ENCODE results near the gene CDRT4.
"Not testable (repeated sequence)": the region's sequence is repeated elsewhere in the genome, so short reads cannot be mapped to it uniquely, and the experiment has no call there.

The CDRT4 gene

GRCh38 chr17:15467592-15467991 lies at the start of gene CDRT4:
CDRT4 (minus strand) TSS chr17:15467621; CDS start chr17:15440238, 27,383 bp downstream.
- no peak for DNase-seq

GRCh38 chr17:15516150-15516549 lies 48.7 kb upstream of the CDRT4 start:
- no peak for DNase-seq

- DNase-seq = no peak
Observed at GRCh38 chr17:15514469-15514868, 47.0 kb upstream of the CDRT4 start.

- no peak for DNase-seq
Observed at GRCh38 chr17:15513856-15514459, 46.5 kb upstream of the CDRT4 start.

GRCh38 chr17:15513058-15513791 lies 45.8 kb upstream of the CDRT4 start:
- DNase-seq = no peak

GRCh38 chr17:15512071-15512709 lies 44.8 kb upstream of the CDRT4 start:
- no peak for DNase-seq

GRCh38 chr17:15511142-15511541 lies 43.7 kb upstream of the CDRT4 start:
- no peak for DNase-seq

- no peak for DNase-seq
Observed at GRCh38 chr17:15510361-15510760, 42.9 kb upstream of the CDRT4 start.

- DNase-seq = no peak
Observed at GRCh38 chr17:15509095-15509494, 41.7 kb upstream of the CDRT4 start.

- DNase-seq = no peak
Observed at GRCh38 chr17:15508466-15508865, 41.0 kb upstream of the CDRT4 start.

- no peak for DNase-seq
Observed at GRCh38 chr17:15507896-15508295, 40.5 kb upstream of the CDRT4 start.

- DNase-seq = no peak
Observed at GRCh38 chr17:15507001-15507400, 39.6 kb upstream of the CDRT4 start.

- DNase-seq = not testable (repeated sequence)
Observed at GRCh38 chr17:15505708-15506107, 38.3 kb upstream of the CDRT4 start.

GRCh38 chr17:15503731-15504130 lies 36.3 kb upstream of the CDRT4 start:
- DNase-seq = no peak

- DNase-seq = peak; percentile 32 to 61
Observed at GRCh38 chr17:15502369-15503112, 35.1 kb upstream of the CDRT4 start.

GRCh38 chr17:15501793-15502192 lies 34.4 kb upstream of the CDRT4 start:
- DNase-seq = no peak

- DNase-seq = no peak
Observed at GRCh38 chr17:15501282-15501681, 33.9 kb upstream of the CDRT4 start.

- no peak for DNase-seq
Observed at GRCh38 chr17:15498107-15498506, 30.7 kb upstream of the CDRT4 start.

- DNase-seq = no peak
Observed at GRCh38 chr17:15496735-15497670, 29.6 kb upstream of the CDRT4 start.

- no peak for DNase-seq
Observed at GRCh38 chr17:15494821-15495220, 27.4 kb upstream of the CDRT4 start.

GRCh38 chr17:15493693-15494035 lies 26.2 kb upstream of the CDRT4 start:
- DNase-seq = no peak
